Measurements from ENCODE around the gene NEK5.
A peak's percentile ranks its signal among the peaks of the same experiment; 100 is the strongest.

Gene NEK5

DNA sequence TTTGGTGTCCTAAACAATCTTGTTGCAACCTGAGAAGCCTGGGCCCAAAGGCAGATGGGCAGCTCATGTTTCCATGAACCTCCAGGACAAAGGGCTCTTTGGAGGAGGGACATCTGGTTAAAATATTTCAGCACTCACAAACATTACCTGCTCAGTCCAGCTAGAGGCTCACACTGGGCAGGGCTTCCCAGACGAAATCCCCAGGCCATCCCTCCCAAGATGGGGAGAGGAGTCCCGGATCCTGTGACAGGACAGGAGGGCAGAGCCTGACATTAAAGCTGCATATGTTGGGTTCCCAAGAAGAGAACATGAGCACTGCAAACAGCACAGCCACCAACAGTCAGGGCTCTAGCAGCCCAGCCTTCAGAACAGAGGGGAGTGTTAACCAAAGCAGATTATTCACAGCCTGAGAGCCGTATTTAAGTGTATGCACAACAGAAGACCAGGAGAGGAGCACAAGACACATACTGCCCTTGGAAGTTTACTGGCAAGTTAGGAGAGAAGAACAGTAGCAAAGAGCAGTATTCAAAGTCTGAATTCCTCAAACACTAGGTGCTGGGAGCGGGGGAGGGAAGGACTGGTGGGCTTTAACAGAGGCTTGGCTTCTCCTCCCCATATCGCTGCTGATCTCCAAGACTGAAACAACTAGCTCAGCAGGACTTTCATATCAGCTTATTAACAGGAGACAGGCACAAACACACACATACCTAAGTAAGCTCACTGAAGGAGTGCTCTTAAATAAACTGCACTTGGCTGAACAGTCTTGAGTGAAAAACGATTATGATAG lies 130.0 kb downstream of the NEK5 start:
- intact Hi-C loops (cut with DNase I) = loop anchor here (5.0 kb wide), 1 partner anchor 128 kb away; the partner anchor contains the start of gene NEK5
- no peak for DNase-seq

- intact Hi-C loops (cut with DNase I) = loop anchor here (5.0 kb wide), 1 partner anchor 130 kb away; the partner anchor contains the start of gene NEK5
- no peak for DNase-seq
These were observed 131.1 kb downstream of the NEK5 start for GRCh38 chr13:51997641-51998330.

DNA sequence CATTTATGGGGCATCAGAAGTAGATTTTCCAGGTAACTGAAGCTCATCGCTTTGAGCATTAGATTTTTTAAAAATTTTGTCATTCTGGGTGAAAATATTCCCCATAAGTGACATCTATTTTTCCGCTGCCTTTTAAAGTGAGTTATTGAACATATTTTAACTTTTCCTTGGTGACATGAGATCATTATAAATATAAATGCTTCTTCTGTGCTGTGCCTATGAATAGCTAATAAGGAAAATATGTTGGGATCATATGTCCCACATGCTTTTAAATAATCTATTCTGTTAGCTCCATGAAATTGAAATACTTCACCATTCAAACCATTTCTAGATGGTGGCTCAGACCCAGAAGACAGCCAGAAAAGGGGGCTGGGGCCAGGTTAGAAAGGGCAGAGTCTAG lies 131.7 kb downstream of the NEK5 start:
- intact Hi-C loops (cut with DNase I) = loop anchor here (5.0 kb wide), 1 partner anchor 130 kb away; the partner anchor contains the start of gene NEK5
- no peak for DNase-seq

DNA sequence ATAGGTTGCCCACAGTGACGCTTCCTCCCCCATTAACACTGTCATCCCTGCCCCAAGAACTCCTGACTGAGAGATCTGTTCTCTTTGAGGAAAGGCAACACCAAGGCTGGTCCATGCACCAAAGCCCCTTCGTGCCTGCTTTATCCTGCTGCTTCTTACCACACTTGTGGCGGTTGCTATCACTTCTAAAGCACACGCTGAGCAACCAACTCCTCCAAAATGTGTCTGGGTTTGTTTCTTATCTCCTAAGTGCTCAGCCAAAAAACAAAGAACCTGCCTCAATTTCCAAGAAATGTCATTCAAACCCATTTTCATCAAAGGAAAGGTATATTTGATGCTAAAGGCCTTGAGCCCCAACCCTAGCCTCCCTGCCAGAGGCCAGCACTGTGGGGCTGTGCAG lies 132.2 kb downstream of the NEK5 start:
- DNase-seq = no peak
- intact Hi-C loops (cut with DNase I) = loop anchor here (5.0 kb wide), 1 partner anchor 131 kb away; the partner anchor contains the start of gene NEK5

DNA sequence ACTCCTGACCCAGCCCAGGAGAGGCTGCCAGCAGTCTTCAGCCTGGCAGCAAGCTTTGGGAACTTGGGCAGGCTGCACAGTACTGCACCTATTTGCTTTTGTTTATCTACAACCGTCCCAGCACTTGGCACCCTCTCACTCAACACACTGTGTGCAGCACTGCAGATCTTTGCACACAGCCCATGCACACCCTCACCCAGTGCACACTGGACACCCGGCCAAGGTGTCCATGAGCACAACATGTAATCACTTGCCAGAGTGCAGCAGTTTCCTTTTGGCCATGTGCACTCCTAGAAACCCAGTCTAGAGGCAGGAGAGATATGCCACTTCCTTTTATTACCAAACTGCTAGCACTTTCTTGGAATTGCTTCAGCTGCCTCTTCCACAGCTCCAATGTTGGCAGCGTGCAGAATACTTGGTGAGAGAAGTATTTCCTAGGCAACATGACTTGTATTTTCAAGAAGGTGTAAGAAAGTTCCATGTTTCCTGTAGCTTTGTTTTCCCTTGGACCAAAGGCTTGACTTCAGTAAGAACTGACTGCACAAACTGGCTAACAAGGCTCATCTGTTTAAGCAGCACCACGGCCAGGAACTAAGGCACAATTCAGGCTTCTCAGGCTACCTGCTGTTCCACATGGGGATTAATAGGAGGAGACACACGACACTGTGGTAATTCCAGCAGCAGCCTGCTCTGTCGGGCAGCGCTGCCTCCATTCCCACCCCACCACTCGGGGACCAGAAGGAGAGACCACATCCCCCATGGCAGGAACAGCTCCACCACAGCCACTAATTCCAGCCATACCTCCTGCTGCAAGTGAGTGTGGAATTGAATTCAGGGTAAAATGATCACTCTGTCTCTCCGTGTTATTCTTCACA lies 133.0 kb downstream of the NEK5 start:
- peak in 1 of 42 donors; percentile 14 for DNase-seq
- intact Hi-C loops (cut with DNase I) = loop anchor here (5.0 kb wide), 1 partner anchor 131 kb away; the partner anchor contains the start of gene NEK5

GRCh38 chr13:51993713-51994112 lies 135.2 kb downstream of the NEK5 start:
- intact Hi-C loops (cut with DNase I) = no loop called here
- DNase-seq = no peak

- no peak for DNase-seq
- intact Hi-C loops (cut with DNase I) = no loop called here
These were observed 139.8 kb downstream of the NEK5 start for GRCh38 chr13:51988988-51989618.

Data from head of caudate nucleus (tissue), 42 donors.